Stimulated activated CD8-positive, alpha-beta memory T cell treated with anti-CD3 and anti-CD28 coated beads, Interleukin-7, amount 100 ng/mL, for 48 hours (primary cell): ENCODE results near the gene UHMK1.
A peak's percentile ranks its signal among the peaks of the same experiment; 100 is the strongest.
"Not testable (repeated sequence)": the region's sequence is repeated elsewhere in the genome, so short reads cannot be mapped to it uniquely, and the experiment has no call there.

ENCODE experiments used
- DNase-seq, 2 donors: peaks; one replicate each; pipeline ENCODE4 v3.0.0-alpha.2; 2020; ENCODE audit warnings: low read depth in 1 of 2; ENCODE audit errors: extremely low read depth in 1 of 2

Gene UHMK1

GRCh38 chr1:162497723-162498495, at the start of gene UHMK1:
UHMK1 (plus strand) TSS chr1:162497818; CDS start chr1:162498001, 183 bp downstream.
- DNase-seq, result peak; percentile 68 to 84

GRCh38 chr1:162454361-162454760, 43.3 kb upstream of the UHMK1 start:
- DNase-seq, result not testable (repeated sequence)

- no peak for DNase-seq
Observed at GRCh38 chr1:162456323-162456722, 41.3 kb upstream of the UHMK1 start.

- DNase-seq, result no peak
Observed at GRCh38 chr1:162458236-162458635, 39.4 kb upstream of the UHMK1 start.

GRCh38 chr1:162462425-162462824, 35.2 kb upstream of the UHMK1 start:
- DNase-seq, result not testable (repeated sequence)

- DNase-seq, result no peak
Observed at GRCh38 chr1:162463021-162463420, 34.6 kb upstream of the UHMK1 start.

- no peak for DNase-seq
Observed at GRCh38 chr1:162466797-162467196, 30.8 kb upstream of the UHMK1 start.

GRCh38 chr1:162470216-162470615, 27.4 kb upstream of the UHMK1 start:
- DNase-seq, result no peak

GRCh38 chr1:162471290-162471853, 26.2 kb upstream of the UHMK1 start:
- no peak for DNase-seq

- DNase-seq, result no peak
Observed at GRCh38 chr1:162475089-162475488, 22.5 kb upstream of the UHMK1 start.

- DNase-seq, result no peak
Observed at GRCh38 chr1:162475539-162476185, 22.0 kb upstream of the UHMK1 start.

- no peak for DNase-seq
Observed at GRCh38 chr1:162476620-162477019, 21.0 kb upstream of the UHMK1 start.

- DNase-seq, result no peak
Observed at GRCh38 chr1:162485236-162485635, 12.4 kb upstream of the UHMK1 start.

GRCh38 chr1:162487241-162487640, 10.4 kb upstream of the UHMK1 start:
- no peak for DNase-seq

- no peak for DNase-seq
Observed at GRCh38 chr1:162488219-162488618, 9.4 kb upstream of the UHMK1 start.

- DNase-seq, result not testable (repeated sequence)
Observed at GRCh38 chr1:162495531-162496233, 1.9 kb upstream of the UHMK1 start.

- DNase-seq, result no peak
Observed at GRCh38 chr1:162497104-162497722, 405 bp upstream of the UHMK1 start.

- DNase-seq, result no peak
Observed at GRCh38 chr1:162498496-162498810, 835 bp downstream of the UHMK1 start.

- no peak for DNase-seq
Observed at GRCh38 chr1:162500805-162501204, 3.2 kb downstream of the UHMK1 start.

- no peak for DNase-seq
Observed at GRCh38 chr1:162502077-162502476, 4.5 kb downstream of the UHMK1 start.

GRCh38 chr1:162502928-162503327, 5.3 kb downstream of the UHMK1 start:
- DNase-seq, result no peak
